NB4 (cell line): ENCODE results near the gene BICD2.

Source experiments
- MAX ChIP-seq: IDR thresholded peaks from 2 replicates; pipeline ENCODE4 v1.6.1; 2011; ENCODE audit warnings: low read depth, low read length
- POLR2A ChIP-seq: IDR thresholded peaks from 2 replicates; pipeline ENCODE4 v1.6.1; 2011; ENCODE audit warnings: mild to moderate bottlenecking; ENCODE audit not compliant: insufficient read length; ENCODE audit errors: extremely low read depth
- TF ChIP-seq, protein P1 (sequence below): IDR thresholded peaks from one replicate; pipeline ENCODE4 v1.5.1; 2012; ENCODE audit warnings: low read depth, low read length

GRCh38 chr9:92808726-92809451 lies 44.3 kb upstream of the BICD2 start:
- TF ChIP-seq, protein P1, sequence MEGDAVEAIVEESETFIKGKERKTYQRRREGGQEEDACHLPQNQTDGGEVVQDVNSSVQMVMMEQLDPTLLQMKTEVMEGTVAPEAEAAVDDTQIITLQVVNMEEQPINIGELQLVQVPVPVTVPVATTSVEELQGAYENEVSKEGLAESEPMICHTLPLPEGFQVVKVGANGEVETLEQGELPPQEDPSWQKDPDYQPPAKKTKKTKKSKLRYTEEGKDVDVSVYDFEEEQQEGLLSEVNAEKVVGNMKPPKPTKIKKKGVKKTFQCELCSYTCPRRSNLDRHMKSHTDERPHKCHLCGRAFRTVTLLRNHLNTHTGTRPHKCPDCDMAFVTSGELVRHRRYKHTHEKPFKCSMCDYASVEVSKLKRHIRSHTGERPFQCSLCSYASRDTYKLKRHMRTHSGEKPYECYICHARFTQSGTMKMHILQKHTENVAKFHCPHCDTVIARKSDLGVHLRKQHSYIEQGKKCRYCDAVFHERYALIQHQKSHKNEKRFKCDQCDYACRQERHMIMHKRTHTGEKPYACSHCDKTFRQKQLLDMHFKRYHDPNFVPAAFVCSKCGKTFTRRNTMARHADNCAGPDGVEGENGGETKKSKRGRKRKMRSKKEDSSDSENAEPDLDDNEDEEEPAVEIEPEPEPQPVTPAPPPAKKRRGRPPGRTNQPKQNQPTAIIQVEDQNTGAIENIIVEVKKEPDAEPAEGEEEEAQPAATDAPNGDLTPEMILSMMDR, result no peak
- no peak for TF ChIP-seq POLR2A
- no peak for TF ChIP-seq MAX
